GM18868 (cell line): ENCODE measurements around the gene BBIP1.

Experiments used
- ATAC-seq: cut with Tn5 transposase; IDR thresholded peaks from one replicate; pipeline ENCODE4 v1.9.1; 2021; ENCODE audit warnings: mild to moderate bottlenecking, moderate library complexity; ENCODE audit not compliant: unreplicated experiment

Gene BBIP1, protein sequence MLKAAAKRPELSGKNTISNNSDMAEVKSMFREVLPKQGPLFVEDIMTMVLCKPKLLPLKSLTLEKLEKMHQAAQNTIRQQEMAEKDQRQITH

GRCh38 chr10:110918643-110919348, at the start of gene BBIP1:
Gene BBIP1, minus strand, starts transcription at chr10:110919180. Its CDS starts 1,023 bp downstream, at chr10:110918157.
- peak; percentile 81 for ATAC-seq

DNA sequence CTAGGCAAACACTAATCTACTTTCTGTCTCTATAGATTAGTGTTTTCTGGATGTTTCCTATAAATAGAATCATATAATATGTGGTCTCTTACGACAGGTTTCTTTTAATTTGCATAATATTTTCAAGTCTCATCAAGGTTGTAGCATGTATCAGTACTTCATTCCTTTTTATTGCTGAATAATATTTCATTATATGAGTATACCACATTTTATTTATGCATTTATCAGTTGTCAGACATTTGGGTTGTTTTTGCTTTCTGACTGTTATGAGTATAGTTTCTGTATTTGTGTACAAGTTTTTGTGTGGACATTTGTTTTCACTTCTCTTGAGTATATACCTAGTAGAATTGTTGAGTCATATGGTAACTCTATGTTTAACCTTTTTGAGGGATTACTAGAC, 48.7 kb upstream of the BBIP1 start:
- ATAC-seq = peak; percentile 61

- peak; percentile 63 for ATAC-seq
Measured at GRCh38 chr10:110967009-110967630, 48.1 kb upstream of the BBIP1 start.

DNA sequence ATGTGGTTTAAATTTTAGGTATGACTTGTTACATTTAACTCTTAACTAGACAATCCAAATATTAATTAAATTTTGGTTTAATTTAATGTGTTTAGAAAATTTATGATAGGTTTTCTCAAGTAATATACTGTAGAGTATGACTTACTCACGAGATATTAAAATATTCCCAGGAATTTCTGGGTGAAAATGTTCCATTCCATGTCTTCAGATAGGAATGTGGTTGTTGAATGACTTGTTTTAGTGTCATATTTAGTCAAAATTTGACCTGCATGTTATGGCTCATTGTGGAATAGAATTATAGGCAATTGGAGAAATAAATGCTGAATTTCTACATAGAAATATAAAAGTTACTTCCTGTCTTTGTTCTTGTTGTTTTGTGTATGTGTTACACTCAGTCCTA, 47.2 kb upstream of the BBIP1 start:
- ATAC-seq = no peak

GRCh38 chr10:110965216-110965615, 46.2 kb upstream of the BBIP1 start:
- no peak for ATAC-seq

DNA sequence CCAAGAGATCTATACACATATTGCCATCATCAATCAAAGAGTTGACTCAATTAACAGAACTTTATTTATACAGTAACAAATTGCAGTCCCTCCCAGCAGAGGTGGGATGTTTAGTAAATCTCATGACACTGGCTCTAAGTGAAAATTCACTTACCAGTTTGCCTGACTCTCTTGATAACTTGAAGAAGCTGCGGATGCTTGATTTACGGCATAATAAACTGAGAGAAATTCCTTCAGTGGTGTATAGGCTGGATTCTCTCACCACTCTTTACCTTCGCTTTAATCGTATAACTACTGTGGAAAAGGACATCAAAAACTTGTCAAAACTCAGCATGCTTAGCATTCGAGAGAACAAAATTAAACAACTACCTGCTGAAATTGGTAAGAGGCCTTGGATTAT, 45.7 kb upstream of the BBIP1 start:
- no peak for ATAC-seq

DNA sequence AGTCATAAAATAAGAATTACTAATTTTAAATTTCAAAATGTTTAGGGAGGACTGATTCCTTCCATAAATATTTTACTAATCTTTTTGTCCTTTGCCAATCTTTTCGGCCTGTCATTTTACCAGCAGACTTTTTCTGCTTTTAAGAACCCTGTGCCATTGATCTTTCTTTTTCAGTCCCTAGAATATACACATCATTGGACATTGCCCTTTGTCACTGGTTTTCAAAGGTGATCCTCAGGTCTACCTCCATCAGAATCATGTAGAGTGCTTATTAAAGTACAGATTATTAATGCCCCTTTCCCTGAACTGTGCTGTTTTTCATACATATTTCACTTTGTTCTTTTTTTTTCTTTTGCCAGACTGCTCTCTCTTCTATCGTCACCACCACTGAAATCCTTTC, 44.2 kb upstream of the BBIP1 start:
- no peak for ATAC-seq

- ATAC-seq = no peak
Measured at GRCh38 chr10:110962443-110962842, 43.5 kb upstream of the BBIP1 start.

DNA sequence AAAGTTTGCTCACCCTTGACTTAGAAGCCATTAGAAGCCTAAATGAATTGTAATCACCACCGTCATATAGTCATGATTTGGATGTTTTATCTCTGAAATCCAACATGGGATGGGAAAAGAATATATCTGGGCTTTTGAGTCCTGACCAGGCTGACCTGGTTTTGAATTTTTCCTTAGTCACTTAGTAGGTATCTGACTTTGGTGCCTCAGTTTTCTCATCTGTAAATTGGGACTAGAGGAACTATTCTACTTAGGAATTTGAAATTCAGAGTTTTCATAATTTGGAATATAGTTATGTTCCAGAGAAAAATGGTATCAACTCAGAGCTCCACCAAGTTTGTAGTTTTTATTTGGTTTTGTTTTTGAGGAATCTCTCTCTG, 41.3 kb upstream of the BBIP1 start:
- no peak for ATAC-seq

GRCh38 chr10:110959379-110960332, 40.7 kb upstream of the BBIP1 start:
- no peak for ATAC-seq

DNA sequence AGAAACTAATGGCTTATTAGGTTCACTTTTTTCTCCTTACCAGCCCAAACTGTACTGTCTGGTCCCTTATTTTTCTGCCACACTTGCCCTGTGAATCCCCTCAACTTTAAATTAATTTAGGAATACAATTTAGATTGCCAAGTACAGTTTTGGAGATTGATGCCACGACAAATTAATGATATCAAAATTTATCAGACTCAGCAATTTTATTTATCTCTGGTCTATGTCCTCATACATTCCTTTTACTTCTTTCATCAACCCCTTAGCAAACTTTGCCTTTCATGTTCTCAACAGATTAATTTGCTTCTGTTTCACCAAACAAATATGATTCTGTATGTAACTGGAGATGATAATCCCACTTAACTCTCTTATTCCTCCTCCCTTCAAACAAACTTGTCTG, 38.6 kb upstream of the BBIP1 start:
- ATAC-seq = no peak

GRCh38 chr10:110951381-110951780, 32.4 kb upstream of the BBIP1 start:
- ATAC-seq = no peak

DNA sequence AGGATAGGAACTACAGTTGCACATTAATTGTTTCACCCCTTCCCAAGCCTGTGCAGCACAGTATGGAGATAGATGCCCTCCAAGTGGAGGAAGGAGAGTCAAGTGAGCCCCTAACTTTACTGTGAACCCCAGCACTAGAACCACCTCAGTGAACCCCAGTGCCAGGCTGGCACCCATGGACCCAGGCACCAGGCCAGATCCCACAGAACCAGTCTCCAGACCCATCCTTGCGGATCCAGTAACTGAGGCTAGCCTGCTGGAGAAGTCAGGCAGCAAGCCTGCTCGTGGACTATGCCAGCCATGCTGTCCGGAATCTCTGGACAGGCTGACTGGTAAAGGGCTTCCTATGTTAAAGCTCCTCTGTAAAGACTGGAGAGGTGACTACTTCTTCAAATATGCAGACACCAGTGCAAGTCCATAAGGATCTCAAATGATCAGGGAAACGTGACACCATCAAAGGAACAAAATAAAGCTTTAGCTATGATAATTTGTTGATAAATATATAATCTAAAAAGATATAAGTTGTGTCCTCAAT, 28.1 kb upstream of the BBIP1 start:
- ATAC-seq = no peak

DNA sequence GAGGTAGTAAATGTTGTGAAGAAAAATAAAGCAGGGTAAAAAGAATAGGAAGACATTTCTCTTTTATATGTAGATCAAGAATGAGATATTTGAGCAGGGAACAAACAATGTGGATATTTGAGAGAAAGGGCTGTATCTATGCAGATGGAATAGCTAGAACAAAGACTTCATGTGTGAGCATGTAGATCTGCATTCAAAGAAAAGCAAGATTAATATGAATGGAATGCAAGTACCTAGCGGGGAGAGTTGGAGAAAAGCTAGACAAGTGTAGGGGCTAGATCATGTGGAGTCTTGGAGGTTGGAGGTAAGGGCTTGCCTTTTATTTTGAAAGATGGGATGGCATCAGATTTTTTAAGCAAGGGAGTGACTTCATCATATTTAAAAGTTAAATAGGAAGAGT, 27.5 kb upstream of the BBIP1 start:
- ATAC-seq = no peak

DNA sequence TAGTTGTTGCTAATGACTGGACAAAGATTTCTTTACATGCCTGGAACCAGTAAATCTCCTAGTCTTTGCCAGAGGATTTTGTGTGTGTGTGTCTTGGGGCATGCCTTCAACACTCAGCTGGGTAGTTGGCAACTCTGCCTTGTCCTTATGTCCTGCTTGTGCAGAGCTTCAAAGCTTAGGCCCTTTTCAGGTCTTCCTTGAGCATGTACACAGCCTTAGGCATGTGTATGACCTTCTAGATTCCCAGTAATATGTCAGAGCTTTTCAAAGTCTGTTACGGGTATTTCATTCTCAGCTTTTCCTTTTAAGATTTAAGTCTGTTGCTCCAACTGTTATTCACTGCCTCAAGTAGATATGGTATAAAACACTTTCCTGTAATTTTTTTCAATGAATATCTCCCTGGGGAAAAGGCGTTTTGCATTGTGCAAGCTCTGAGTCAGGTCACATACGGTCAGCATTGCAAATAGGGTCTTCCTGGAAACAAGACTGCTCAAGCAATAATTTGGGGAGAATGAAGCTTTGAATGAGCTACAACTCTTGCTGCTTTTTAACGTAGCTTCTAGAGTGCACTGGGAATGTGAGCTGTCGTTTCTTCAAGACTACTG, 25.9 kb upstream of the BBIP1 start:
- no peak for ATAC-seq

DNA sequence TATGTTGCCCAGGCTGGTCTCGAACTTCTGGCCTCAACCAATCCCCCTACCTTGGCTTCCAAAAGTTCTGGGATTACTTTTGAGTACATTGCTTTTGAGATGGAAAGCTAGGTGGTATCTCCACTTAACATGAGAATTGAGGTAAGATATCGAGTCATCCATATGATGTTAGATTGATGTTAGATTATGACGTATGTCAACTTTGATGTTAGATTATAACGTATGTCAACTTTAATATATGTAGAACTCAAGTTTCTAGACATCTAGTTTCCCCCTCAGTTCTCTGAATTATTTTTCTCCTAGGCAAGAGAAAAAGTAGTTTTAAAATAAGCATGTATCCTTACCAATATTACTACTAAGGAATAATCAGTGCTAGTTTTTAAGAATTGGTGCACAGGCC, 20.4 kb upstream of the BBIP1 start:
- no peak for ATAC-seq

DNA sequence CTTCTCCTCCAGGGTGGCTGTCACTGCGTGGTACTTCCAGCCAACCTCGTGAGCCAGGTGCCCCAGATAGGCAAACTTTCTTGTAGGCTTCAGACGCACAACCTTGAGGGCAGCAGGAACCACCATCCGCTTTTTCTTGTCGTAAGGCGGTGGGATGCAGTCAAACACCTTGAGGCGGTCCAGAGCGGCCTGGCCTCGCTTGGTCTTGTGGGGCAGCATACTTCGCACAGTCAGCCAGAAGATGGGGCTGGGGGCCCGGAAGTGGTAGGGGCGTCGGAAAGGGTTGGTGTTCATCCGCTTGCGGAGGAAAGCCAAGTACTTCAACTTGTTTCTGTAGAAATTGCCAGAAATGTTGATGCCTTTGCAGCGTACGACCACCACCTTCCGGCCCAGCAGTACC, 17.8 kb upstream of the BBIP1 start:
- no peak for ATAC-seq

- no peak for ATAC-seq
Measured at GRCh38 chr10:110932505-110933180, 13.7 kb upstream of the BBIP1 start.

GRCh38 chr10:110931769-110932381, 12.9 kb upstream of the BBIP1 start:
- no peak for ATAC-seq

DNA sequence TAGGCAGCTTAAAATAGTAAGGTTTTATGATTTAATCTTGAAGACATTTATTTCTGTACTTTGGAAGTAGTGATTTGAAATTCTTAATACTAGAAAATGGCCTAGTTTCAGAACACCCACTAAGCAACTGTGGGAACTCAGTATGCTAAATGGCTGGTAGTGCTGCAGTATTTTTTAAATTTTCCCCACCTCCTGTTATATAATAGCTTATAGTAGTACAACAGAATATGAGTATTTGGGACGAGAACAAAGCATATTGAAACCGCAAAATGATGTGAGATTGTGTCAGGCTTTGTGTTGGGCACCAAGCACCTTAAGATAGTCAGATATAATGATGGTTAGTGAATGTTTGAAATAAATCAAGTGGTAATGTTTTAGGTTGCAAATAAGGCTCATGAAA, 8.5 kb upstream of the BBIP1 start:
- ATAC-seq = no peak
